Hippocampal formation (tissue), 2 donors: ENCODE results near the gene GAGE1.
"Not testable (repeated sequence)": the region's sequence is repeated elsewhere in the genome, so short reads cannot be mapped to it uniquely, and the experiment has no call there.

Experiments
- DNase-seq, 2 donors: peaks; one replicate each; lab custom pipeline; 2025; lab: John Stamatoyannopoulos, UW

GAGE1 gene, protein sequence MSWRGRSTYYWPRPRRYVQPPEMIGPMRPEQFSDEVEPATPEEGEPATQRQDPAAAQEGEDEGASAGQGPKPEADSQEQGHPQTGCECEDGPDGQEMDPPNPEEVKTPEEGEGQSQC

GRCh38 chrX:49598720-49599119, at the start of gene GAGE1:
TSS of gene GAGE1 (plus strand) at chrX:49599020. CDS start at chrX:49600175, 1,155 bp downstream.
- DNase-seq, result not testable (repeated sequence)

- not testable (repeated sequence) for DNase-seq
Measured at GRCh38 chrX:49550989-49551388, 47.8 kb upstream of the GAGE1 start, which contains the start of gene GAGE12E. TSS of gene GAGE12E (plus strand) at chrX:49551289. CDS start at chrX:49552444, 1,155 bp downstream.

DNA sequence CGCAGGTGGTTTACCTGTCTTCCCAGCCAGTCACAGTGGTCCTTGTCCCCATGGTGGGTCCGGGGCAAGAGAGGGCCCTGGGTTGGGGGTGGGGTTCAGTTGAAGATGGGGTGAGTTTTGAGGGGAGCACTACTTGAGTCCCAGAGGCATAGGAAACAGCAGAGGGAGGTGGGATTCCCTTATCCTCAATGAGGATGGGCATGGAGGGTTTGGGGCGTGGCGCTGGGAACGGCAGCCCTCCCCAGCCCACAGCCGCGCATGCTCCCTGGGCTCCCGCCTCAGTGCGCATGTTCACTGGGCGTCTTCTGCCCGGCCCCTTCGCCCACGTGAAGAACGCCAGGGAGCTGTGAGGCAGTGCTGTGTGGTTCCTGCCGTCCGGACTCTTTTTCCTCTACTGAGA, 38.3 kb upstream of the GAGE1 start, which contains the start of gene GAGE12F:
TSS of gene GAGE12F (plus strand) at position 301 of the 400 bp plus-strand sequence. CDS start 1,155 bp downstream, outside the sequence.
- DNase-seq, result not testable (repeated sequence)

- DNase-seq, result not testable (repeated sequence)
Measured at GRCh38 chrX:49568728-49569127, 30.1 kb upstream of the GAGE1 start.

GRCh38 chrX:49569152-49569551, 29.7 kb upstream of the GAGE1 start:
- DNase-seq, result not testable (repeated sequence)

DNA sequence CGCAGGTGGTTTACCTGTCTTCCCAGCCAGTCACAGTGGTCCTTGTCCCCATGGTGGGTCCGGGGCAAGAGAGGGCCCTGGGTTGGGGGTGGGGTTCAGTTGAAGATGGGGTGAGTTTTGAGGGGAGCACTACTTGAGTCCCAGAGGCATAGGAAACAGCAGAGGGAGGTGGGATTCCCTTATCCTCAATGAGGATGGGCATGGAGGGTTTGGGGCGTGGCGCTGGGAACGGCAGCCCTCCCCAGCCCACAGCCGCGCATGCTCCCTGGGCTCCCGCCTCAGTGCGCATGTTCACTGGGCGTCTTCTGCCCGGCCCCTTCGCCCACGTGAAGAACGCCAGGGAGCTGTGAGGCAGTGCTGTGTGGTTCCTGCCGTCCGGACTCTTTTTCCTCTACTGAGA, 28.7 kb upstream of the GAGE1 start, which contains the start of gene GAGE12G:
TSS of gene GAGE12G (plus strand) at position 301 of the 400 bp plus-strand sequence. CDS start 1,155 bp downstream, outside the sequence.
- DNase-seq, result not testable (repeated sequence)

DNA sequence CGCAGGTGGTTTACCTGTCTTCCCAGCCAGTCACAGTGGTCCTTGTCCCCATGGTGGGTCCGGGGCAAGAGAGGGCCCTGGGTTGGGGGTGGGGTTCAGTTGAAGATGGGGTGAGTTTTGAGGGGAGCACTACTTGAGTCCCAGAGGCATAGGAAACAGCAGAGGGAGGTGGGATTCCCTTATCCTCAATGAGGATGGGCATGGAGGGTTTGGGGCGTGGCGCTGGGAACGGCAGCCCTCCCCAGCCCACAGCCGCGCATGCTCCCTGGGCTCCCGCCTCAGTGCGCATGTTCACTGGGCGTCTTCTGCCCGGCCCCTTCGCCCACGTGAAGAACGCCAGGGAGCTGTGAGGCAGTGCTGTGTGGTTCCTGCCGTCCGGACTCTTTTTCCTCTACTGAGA, 19.2 kb upstream of the GAGE1 start, which contains the start of gene GAGE12H:
TSS of gene GAGE12H (plus strand) at position 301 of the 400 bp plus-strand sequence. CDS start 1,155 bp downstream, outside the sequence.
- not testable (repeated sequence) for DNase-seq

- not testable (repeated sequence) for DNase-seq
Measured at GRCh38 chrX:49589196-49589595, 9.6 kb upstream of the GAGE1 start, which contains the start of gene GAGE2A. TSS of gene GAGE2A (plus strand) at chrX:49589496. CDS start at chrX:49590651, 1,155 bp downstream.

- DNase-seq, result not testable (repeated sequence)
Measured at GRCh38 chrX:49589769-49590478, 8.9 kb upstream of the GAGE1 start.

GRCh38 chrX:49590488-49590887, 8.3 kb upstream of the GAGE1 start:
- not testable (repeated sequence) for DNase-seq

DNA sequence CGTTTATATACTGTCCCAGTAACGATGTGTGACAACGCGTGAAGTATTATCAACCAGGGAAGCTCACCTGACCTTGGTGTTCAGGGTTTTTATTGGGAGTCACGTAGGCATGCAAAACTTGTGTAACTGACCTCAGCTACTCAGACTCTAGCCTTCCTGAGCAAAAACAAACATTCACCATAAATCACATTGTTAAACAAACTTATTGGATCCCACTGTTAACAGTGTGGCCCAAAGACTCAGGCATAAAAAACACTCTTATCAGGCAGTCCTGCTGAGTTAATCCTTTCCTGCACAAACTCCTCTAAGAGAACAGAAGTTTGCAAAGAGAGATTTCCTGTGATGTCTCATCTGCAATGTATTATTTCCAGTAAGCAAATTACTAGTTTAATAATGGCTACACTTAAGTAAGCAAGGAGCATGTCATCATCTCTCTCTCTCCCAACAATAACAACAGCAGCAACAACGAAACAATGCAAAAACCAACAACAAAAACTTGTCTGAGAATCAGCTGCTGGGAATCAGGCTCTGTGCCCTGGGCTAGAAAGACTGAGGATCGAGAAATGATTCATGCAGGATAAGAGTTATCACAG, 12.0 kb downstream of the GAGE1 start:
- DNase-seq, result no peak

DNA sequence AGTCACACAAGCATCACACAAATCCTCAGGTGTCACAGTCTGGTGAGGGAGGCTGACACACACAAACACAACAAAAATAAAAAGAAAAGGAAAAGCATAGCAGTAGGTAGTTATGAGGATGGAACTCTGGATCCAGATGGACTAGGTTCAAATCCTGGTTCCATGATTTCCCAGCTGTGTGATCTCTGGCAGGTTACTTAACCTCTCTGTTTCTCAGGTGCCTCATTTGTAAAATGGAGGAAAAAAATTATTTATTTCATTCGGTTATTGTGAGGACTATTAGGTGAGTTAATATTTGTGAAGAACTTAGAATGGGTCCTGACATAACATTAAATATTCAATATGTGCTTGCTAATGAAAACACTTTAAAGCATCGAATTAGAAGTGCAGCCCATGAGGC, 19.8 kb downstream of the GAGE1 start:
- no peak for DNase-seq

GRCh38 chrX:49627086-49627777, 28.4 kb downstream of the GAGE1 start:
- no peak for DNase-seq

DNA sequence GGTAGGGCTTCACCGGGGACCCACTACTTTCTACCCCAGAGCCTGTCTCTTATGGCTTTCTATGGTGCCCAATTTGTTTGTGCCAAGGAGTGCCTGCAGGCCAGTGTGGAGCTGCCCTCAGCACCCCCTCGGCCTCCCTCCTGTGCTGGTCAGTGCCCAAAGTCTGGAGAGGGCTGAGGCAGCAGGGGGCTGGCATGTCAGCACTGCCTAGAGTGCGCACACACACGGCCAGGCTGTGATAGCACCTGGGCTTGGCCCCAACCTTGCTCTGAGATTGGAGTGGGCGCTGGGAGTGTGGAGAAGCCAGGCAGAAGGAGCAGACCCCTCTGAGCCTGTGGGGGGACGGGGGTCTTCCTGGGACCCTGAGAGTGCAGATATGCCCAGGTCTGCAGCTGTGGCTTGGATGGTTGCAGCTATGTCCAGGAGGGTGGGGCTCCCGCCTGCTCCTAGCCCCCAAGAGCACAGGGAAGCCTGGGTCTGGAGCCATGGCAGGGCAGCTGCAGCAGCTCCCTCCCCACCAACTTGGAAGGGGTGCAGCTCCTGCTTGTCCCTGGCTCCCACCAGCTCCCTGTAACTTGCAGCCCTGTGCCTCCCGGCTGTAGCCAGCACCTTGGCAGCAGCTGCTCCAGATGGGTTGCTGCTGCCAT, 46.3 kb downstream of the GAGE1 start:
- DNase-seq, result no peak

- DNase-seq, result no peak
Measured at GRCh38 chrX:49656533-49656932, 57.7 kb downstream of the GAGE1 start.
